Sigmoid colon (tissue), 4 donors: ENCODE data around the gene MOB3C.

Experiments used
- CTCF ChIP-seq, 4 experiments: fragments of 450-650 bp in 3 of 4; fragments of 200-600 bp in 1 of 4; IDR thresholded peaks; one replicate each; pipeline ENCODE4 v1.5.1; 2016 to 2019; ENCODE audit warnings: antibody characterized with exemption in 4 of 4, mild to moderate bottlenecking in 3 of 4, moderate library complexity in 2 of 4
- EP300 ChIP-seq, 4 donors: sonication (generic); formaldehyde crosslinking; IDR thresholded peaks; one replicate each; pipeline ENCODE4 v1.6.1; 2017; ENCODE audit warnings: antibody characterized with exemption in 4 of 4
- POLR2A ChIP-seq, 2 donors: fragments of 450-650 bp; IDR thresholded peaks; one replicate each; pipeline ENCODE4 v1.6.1; 2016; ENCODE audit warnings: antibody characterized with exemption in 2 of 2, mild to moderate bottlenecking in 2 of 2, moderate library complexity in 2 of 2

GRCh38 chr1:46613661-46614603 is 2.7 kb downstream of the MOB3C start:
- no peak for TF ChIP-seq POLR2A (IDR thresholded peaks at IDR 0.05)
- no peak for TF ChIP-seq EP300 (IDR thresholded peaks at IDR 0.05)
- no peak for TF ChIP-seq CTCF (IDR thresholded peaks at IDR 0.05)
